H1 (cell line): ENCODE data around the gene CCL5. TPM values are rescaled to one million over a fixed set of nuclear protein-coding genes. Genes with fewer than 3 reads are reported as not detected.

Experiments used
- CTCF ChIA-PET: fragments of 300-600 bp; sonication (Branson Sonifier 250); formaldehyde crosslinking; loops from one replicate; lab custom pipeline; 2021; ENCODE audit not compliant: partially characterized antibody; lab: Charles Lee
- POLR2A ChIA-PET: fragments of 300-600 bp; sonication (Branson Sonifier 250); formaldehyde crosslinking; loops from one replicate; lab custom pipeline; 2021; ENCODE audit warnings: inconsistent platforms; ENCODE audit not compliant: partially characterized antibody; lab: Charles Lee
- DNase-seq, 2 experiments: peaks; one replicate each; pipeline versions ENCODE4 v3.0.0 to v3.0.0-alpha.2; 2010 to 2022; ENCODE audit warnings: low spot score in 2 of 2, low read depth in 1 of 2, mixed read lengths in 1 of 2
- FAIRE-seq: peaks from 2 replicates; lab custom pipeline; 2011; peaks lifted over from hg19 to GRCh38; lab: Jason Lieb, UNC
- H2AFZ ChIP-seq: 2 replicates; pipeline ENCODE4 v1.8.1; 2012; ENCODE audit warnings: low read length, inconsistent platforms
- H2AK5ac ChIP-seq: 2 replicates; pipeline ENCODE4 v1.6.1; 2013; ENCODE audit warnings: low read depth, low read length
- H2BK120ac ChIP-seq: replicated peaks from 2 replicates; pipeline ENCODE3; 2013; ENCODE audit warnings: low read depth, low read length, inconsistent platforms
- H2BK12ac ChIP-seq: 2 replicates; pipeline ENCODE4 v1.6.1; 2013; ENCODE audit warnings: low read depth, low read length
- H2BK15ac ChIP-seq: 2 replicates; pipeline ENCODE4 v1.6.1; 2013; ENCODE audit warnings: low read length
- H2BK20ac ChIP-seq: 2 replicates; pipeline ENCODE4 v1.6.1; 2013; ENCODE audit warnings: low read length
- H2BK5ac ChIP-seq: 2 replicates; pipeline ENCODE4 v1.6.1; 2013; ENCODE audit warnings: low read depth, low read length
- H3K14ac ChIP-seq: 2 replicates; pipeline ENCODE4 v1.6.1; 2013; ENCODE audit warnings: inconsistent platforms; ENCODE audit not compliant: insufficient read length
- H3K18ac ChIP-seq: 2 replicates; pipeline ENCODE4 v1.6.1; 2013; ENCODE audit warnings: low read length; ENCODE audit errors: extremely low read depth
- H3K23ac ChIP-seq: 2 replicates; pipeline ENCODE4 v1.6.1; 2013; ENCODE audit warnings: inconsistent platforms; ENCODE audit not compliant: insufficient read length
- H3K23me2 ChIP-seq: 2 replicates; pipeline ENCODE4 v1.6.1; 2013; ENCODE audit warnings: low read depth, low read length
- H3K27ac ChIP-seq: 2 replicates; pipeline ENCODE4 v1.6.1; 2011; ENCODE audit warnings: low read depth, low read length, inconsistent platforms
- H3K27me3 ChIP-seq, 4 experiments: replicated peaks in 1 of 4; 1 replicate in 1 of 4; 2 replicates in 3 of 4; pipeline versions ENCODE4 v1.6.1 to v1.8.1; 2011 to 2013; ENCODE audit warnings: low read length in 3 of 4, mild to moderate bottlenecking in 3 of 4, inconsistent platforms in 2 of 4, mixed read lengths in 2 of 4, moderate library complexity in 1 of 4; ENCODE audit not compliant: control insufficient read depth in 3 of 4, insufficient read depth in 3 of 4; ENCODE audit errors: extremely low read depth in 1 of 4
- H3K36me3 ChIP-seq, 4 experiments: 2 replicates each; pipeline versions ENCODE4 v1.6.1 to v1.8.1; 2011 to 2013; ENCODE audit warnings: mild to moderate bottlenecking in 4 of 4, low read length in 3 of 4, moderate library complexity in 2 of 4, control low read depth in 1 of 4, inconsistent platforms in 1 of 4; ENCODE audit not compliant: insufficient read depth in 4 of 4, control insufficient read depth in 2 of 4
- H3K4ac ChIP-seq: replicated peaks from 2 replicates; pipeline ENCODE3; 2013; ENCODE audit warnings: low read length, low read depth, mixed read lengths, inconsistent platforms; ENCODE audit not compliant: insufficient read length
- H3K4me1 ChIP-seq, 4 experiments: replicated peaks in 1 of 4; 1 replicate in 1 of 4; 2 replicates in 3 of 4; pipeline versions ENCODE4 v1.6.1 to v1.8.1; 2011 to 2013; ENCODE audit warnings: low read length in 3 of 4, inconsistent platforms in 2 of 4, mixed read lengths in 1 of 4; ENCODE audit not compliant: insufficient read depth in 4 of 4, control insufficient read depth in 3 of 4
- H3K4me2 ChIP-seq, 2 experiments: 2 replicates each; pipeline versions ENCODE4 v1.6.1 to v1.8.1; 2011 to 2013; ENCODE audit warnings: low read depth in 2 of 2, low read length in 2 of 2, control low read depth in 1 of 2, inconsistent platforms in 1 of 2, mild to moderate bottlenecking in 1 of 2; ENCODE audit not compliant: insufficient read depth in 1 of 2
- H3K4me3 ChIP-seq, 4 experiments: fragments of 200-600, 300-600 bp in 1 of 4; sonication (generic), shearing (Covaris generic), sonication (Bioruptor Twin) in 1 of 4; 2 replicates each; pipeline versions ENCODE4 v1.5.1 to v1.8.1; 2011 to 2016; ENCODE audit warnings: low read length in 4 of 4, low read depth in 3 of 4, control low read depth in 2 of 4, inconsistent platforms in 2 of 4, mild to moderate bottlenecking in 2 of 4, mixed read lengths in 1 of 4, moderate library complexity in 1 of 4; ENCODE audit not compliant: insufficient read depth in 2 of 4; ENCODE audit errors: extremely low read depth in 1 of 4
- H3K56ac ChIP-seq: replicated peaks from 2 replicates; pipeline ENCODE3; 2013; ENCODE audit warnings: low read depth, mild to moderate bottlenecking, mixed read lengths, low read length, inconsistent platforms; ENCODE audit not compliant: insufficient read length
- H3K79me1 ChIP-seq: 2 replicates; pipeline ENCODE4 v1.6.1; 2013; ENCODE audit warnings: low read depth, low read length, control low read depth
- H3K79me2 ChIP-seq, 2 experiments: 2 replicates each; pipeline versions ENCODE4 v1.6.1 to v1.8.1; 2012 to 2013; ENCODE audit warnings: low read length in 2 of 2, mild to moderate bottlenecking in 2 of 2, inconsistent platforms in 1 of 2; ENCODE audit not compliant: insufficient read depth in 2 of 2, control insufficient read depth in 1 of 2
- H3K9ac ChIP-seq, 4 experiments: replicated peaks in 1 of 4; 1 replicate in 1 of 4; 2 replicates in 3 of 4; pipeline versions ENCODE4 v1.6.1 to v1.8.1; 2011 to 2013; ENCODE audit warnings: low read depth in 3 of 4, low read length in 3 of 4, control low read depth in 2 of 4, mild to moderate bottlenecking in 2 of 4, moderate library complexity in 2 of 4, inconsistent platforms in 1 of 4; ENCODE audit errors: extremely low read depth in 1 of 4
- H3K9me3 ChIP-seq, 2 experiments: 2 replicates each; pipeline versions ENCODE4 v1.6.1 to v1.8.1; 2012 to 2013; ENCODE audit warnings: mild to moderate bottlenecking in 2 of 2, moderate library complexity in 2 of 2, control low read depth in 1 of 2, inconsistent platforms in 1 of 2, low read depth in 1 of 2, low read length in 1 of 2, mixed read lengths in 1 of 2; ENCODE audit not compliant: insufficient read depth in 2 of 2
- H4K20me1 ChIP-seq, 2 experiments: replicated peaks in 1 of 2; 2 replicates each; pipeline versions ENCODE3 to v1.8.1; 2011 to 2013; ENCODE audit warnings: inconsistent platforms in 2 of 2, low read length in 2 of 2, mild to moderate bottlenecking in 1 of 2; ENCODE audit not compliant: insufficient read depth in 2 of 2, control insufficient read depth in 1 of 2
- H4K5ac ChIP-seq: 2 replicates; pipeline ENCODE4 v1.6.1; 2013; ENCODE audit warnings: low read length, low read depth, mixed read lengths, inconsistent platforms; ENCODE audit not compliant: insufficient read length
- H4K8ac ChIP-seq: 2 replicates; pipeline ENCODE4 v1.8.0; 2013; ENCODE audit warnings: mild to moderate bottlenecking, moderate library complexity, low read length, inconsistent platforms; ENCODE audit not compliant: insufficient read depth; ENCODE audit errors: extremely low read depth
- H4K91ac ChIP-seq: replicated peaks from 2 replicates; pipeline ENCODE3; 2013; ENCODE audit warnings: low read length, mixed read lengths, inconsistent platforms; ENCODE audit not compliant: insufficient read length
- BRCA1 ChIP-seq: IDR thresholded peaks from 2 replicates; pipeline ENCODE4 v1.6.1; 2012; ENCODE audit warnings: low read depth, low read length, improper control_type of control experiment
- CBX5 ChIP-seq: fragments of 300-800, 300-1000 bp; sonication (generic); IDR thresholded peaks from 2 replicates; pipeline ENCODE4 v1.7.1; 2016; ENCODE audit warnings: antibody characterized with exemption, low read length, low read depth
- EZH2 ChIP-seq: fragments of 200-600 bp; sonication (generic); IDR thresholded peaks from 2 replicates; pipeline ENCODE4 v1.7.1; 2012; ENCODE audit warnings: low read depth, mild to moderate bottlenecking, moderate library complexity, low read length, inconsistent platforms; ENCODE audit not compliant: severe bottlenecking
- GABPA ChIP-seq: IDR thresholded peaks from 2 replicates; pipeline ENCODE4 v1.6.1; 2011; ENCODE audit warnings: mild to moderate bottlenecking, low read length, moderate library complexity, borderline replicate concordance; ENCODE audit not compliant: insufficient read depth
- HDAC2 ChIP-seq, 2 experiments: fragments of 300-600 bp in 1 of 2; sonication (generic) in 1 of 2; IDR thresholded peaks; 2 replicates each; pipeline ENCODE4 v1.6.1; 2011 to 2012; ENCODE audit warnings: low read depth in 2 of 2, low read length in 2 of 2, mild to moderate bottlenecking in 2 of 2, moderate library complexity in 2 of 2, borderline replicate concordance in 1 of 2, inconsistent platforms in 1 of 2
- JUND ChIP-seq: IDR thresholded peaks from 2 replicates; pipeline ENCODE4 v1.6.1; 2011; ENCODE audit warnings: mild to moderate bottlenecking, improper control_type of control experiment, low read length
- MAFK ChIP-seq: IDR thresholded peaks from 2 replicates; pipeline ENCODE4 v1.6.1; 2012; ENCODE audit warnings: low read depth, mild to moderate bottlenecking, improper control_type of control experiment, low read length
- NANOG ChIP-seq: IDR thresholded peaks from 2 replicates; pipeline ENCODE4 v1.6.1; 2011; ENCODE audit warnings: low read length, low read depth, mild to moderate bottlenecking, inconsistent platforms; ENCODE audit not compliant: insufficient read depth, poor library complexity, severe bottlenecking
- RAD21 ChIP-seq, 2 experiments: IDR thresholded peaks in 1 of 2; conservative IDR thresholded peaks in 1 of 2; 2 replicates each; pipeline ENCODE4 v1.6.1; 2011; ENCODE audit warnings: low read depth in 2 of 2, low read length in 2 of 2, improper control_type of control experiment in 1 of 2, inconsistent platforms in 1 of 2, mild to moderate bottlenecking in 1 of 2, moderate library complexity in 1 of 2
- SP4 ChIP-seq: IDR thresholded peaks from 2 replicates; pipeline ENCODE4 v1.6.1; 2012; ENCODE audit warnings: low read length, inconsistent platforms
- SUZ12 ChIP-seq: fragments of 200-600 bp; sonication (generic); IDR thresholded peaks from 2 replicates; pipeline ENCODE4 v1.6.1; 2012; ENCODE audit warnings: mild to moderate bottlenecking, inconsistent platforms, low read length, moderate library complexity, mixed read lengths
- TAF7 ChIP-seq: optimal IDR thresholded peaks from 2 replicates; pipeline ENCODE3; 2011; ENCODE audit warnings: low read depth, mild to moderate bottlenecking, inconsistent platforms, low read length, moderate library complexity, borderline replicate concordance
- TBP ChIP-seq: IDR thresholded peaks from 2 replicates; pipeline ENCODE4 v1.6.1; 2011; ENCODE audit warnings: low read depth, low read length, improper control_type of control experiment
- WGBS, 2 experiments: shearing (Covaris generic) in 1 of 2; methylation state at CpG; one replicate each; pipeline versions ENCODE4 v1.1.6 to v1.1.7; 2013 to 2015; ENCODE audit warnings: low lambda C conversion rate in 2 of 2, mixed read lengths in 2 of 2, inconsistent platforms in 1 of 2, low coverage in 1 of 2, missing lambda C conversion rate in 1 of 2; ENCODE audit not compliant: insufficient replicate concordance in 2 of 2, insufficient coverage in 1 of 2, insufficient read length in 1 of 2; ENCODE audit errors: extremely low coverage in 1 of 2, missing lambda C conversion rate in 1 of 2; 5-methylcytosine and 5-hydroxymethylcytosine counted together
- polyA plus RNA-seq, 7 experiments: library from polyadenylated mRNA; depleted of rRNA in 3 of 7; stranded (reverse) in 5 of 7; unstranded in 2 of 7; fragments of >200 nt in 5 of 7; fragments of 200-250 nt in 2 of 7; gene quantifications; 1 replicate in 5 of 7; 2 replicates in 1 of 7; 4 replicates in 1 of 7; pipeline versions ENCODE4 v1.2.1 to v1.2.3, GENCODE V29; 2011 to 2013; ENCODE audit warnings: missing spikeins in 2 of 7, mixed read lengths in 2 of 7
- total RNA-seq: library from RNA; stranded (reverse); fragmentation: NEBNext Ultra II Directional; extraction: Animal tissue kit (Norgen Biotek cat#: 25700); gene quantifications from 2 replicates; pipeline ENCODE4 v1.2.1, GENCODE V29; 2021

CCL5 gene
- total and polyA plus RNA-seq, 2 of the 8 experiments (the other 6 are each of a cell fraction or from before 2014, with no cell fraction given): not detected

DNA sequence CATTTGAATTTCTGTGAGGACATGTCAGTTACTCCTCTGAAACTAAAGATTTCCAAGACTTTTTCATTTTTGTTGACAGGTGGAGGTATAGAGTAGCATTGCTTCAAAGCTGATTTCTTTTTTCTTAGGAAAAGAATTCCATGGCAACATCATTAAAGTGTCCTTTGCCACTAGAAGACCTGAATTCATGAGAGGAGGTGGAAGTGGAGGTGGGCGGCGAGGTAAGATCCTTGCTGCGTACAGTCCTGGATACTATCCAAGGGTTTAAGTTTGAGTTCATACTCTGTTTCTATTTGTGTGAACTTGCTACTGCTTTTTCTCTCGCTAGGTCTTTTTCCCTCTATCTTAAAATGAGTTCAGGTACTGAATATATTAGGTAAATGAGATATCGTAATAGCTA, 37.9 kb downstream of the CCL5 start:
- H3K4me1 ChIP-seq: no peaks in the 10 kb centered on the region
- no peak overlapping the region for H3K4ac ChIP-seq
- H3K27ac ChIP-seq: no peak overlapping the region
- H3K18ac ChIP-seq: no peak overlapping the region
- H3K79me1 ChIP-seq: no peaks in the 10 kb centered on the region
- FAIRE-seq (no peak), DNase-seq (no peak)
- no peak overlapping the region for H4K91ac ChIP-seq
- H2BK5ac ChIP-seq: no peak overlapping the region
- H3K14ac ChIP-seq: no peak overlapping the region
- ChIA-PET POLR2A (interaction anchor here (0.6 to 3.1 kb wide), 6 partner anchors 10 to 117 kb away, joined by 3 to 24 read pairs (median 4); partner anchors contain the start of gene HEATR9), CTCF (interaction anchor here (0.6 to 2.3 kb wide), 7 partner anchors 9 to 264 kb away, joined by 3 to 8 read pairs (median 6); no protein-coding TSS in a partner anchor)
- no peak overlapping the region for H2AK5ac ChIP-seq
- H3K9ac ChIP-seq: no peak overlapping the region
- H3K4me3 ChIP-seq: no peak overlapping the region
- peaks cover 45 to 98% (median 80%) of the 10 kb centered on the region in 4 experiments for H3K36me3 ChIP-seq
- H4K8ac ChIP-seq: no peak overlapping the region
- no peak overlapping the region for H2BK15ac ChIP-seq
- no peak overlapping the region for H2AFZ ChIP-seq
- H2BK20ac ChIP-seq: no peak overlapping the region
- H3K4me2 ChIP-seq: no peak overlapping the region
- H3K23me2 ChIP-seq: no peaks in the 10 kb centered on the region
- no peak overlapping the region for H2BK120ac ChIP-seq
- no peak overlapping the region for H2BK12ac ChIP-seq
- no peak overlapping the region for H3K56ac ChIP-seq
- 95% methylated on average over 5 of the region's 5 CpGs; no CpG with 5 or more reads in 1 of the 2 experiments for WGBS, 2 experiments
- H4K5ac ChIP-seq: no peak overlapping the region
- no peaks in the 10 kb centered on the region for H3K9me3 ChIP-seq
- no peaks in the 10 kb centered on the region for H3K79me2 ChIP-seq
- no peak overlapping the region for H3K23ac ChIP-seq
- no peaks in the 10 kb centered on the region; a peak in 1 of 7 replicates for H3K27me3 ChIP-seq
- peaks cover 1 to 3% of the 10 kb centered on the region in 2 experiments for H4K20me1 ChIP-seq
- TF ChIP-seq RAD21 (IDR thresholded peaks at IDR 0.05 in 1 of 2, conservative IDR thresholded peaks at IDR 0.05 in 1 of 2; ENCODE audit: low read depth in 2 of 2, low read length in 2 of 2): no peak
- no peak for TF ChIP-seq GABPA
- no peak for TF ChIP-seq TBP
- no peak for TF ChIP-seq JUND
- no peak for TF ChIP-seq SUZ12
- no peak for TF ChIP-seq EZH2
- no peak for TF ChIP-seq NANOG
- no peak for TF ChIP-seq TAF7
- TF ChIP-seq SP4: no peak
- TF ChIP-seq HDAC2 (IDR thresholded peaks at IDR 0.05; ENCODE audit: borderline replicate concordance in 1 of 2, low read depth in 2 of 2, low read length in 2 of 2): no peak
- no peak for TF ChIP-seq MAFK
- TF ChIP-seq CBX5: no peak
- no peak for TF ChIP-seq BRCA1
